Nephron progenitor cell (in vitro differentiated cells): Measurements from ENCODE around the gene EMP2.
"Not testable (repeated sequence)": the region's sequence is repeated elsewhere in the genome, so short reads cannot be mapped to it uniquely, and the experiment has no call there.

ENCODE experiments used
- DNase-seq: peaks from one replicate; pipeline ENCODE4 v3.0.0; 2021
- H3K27ac Mint-ChIP-seq: 2 replicates; pipeline ENCODE4 v1.8.0; 2021; ENCODE audit warnings: mild to moderate bottlenecking, moderate library complexity, mixed read lengths
- H3K27me3 Mint-ChIP-seq: 2 replicates; pipeline ENCODE4 v1.8.0; 2021; ENCODE audit warnings: mild to moderate bottlenecking, low read depth, mixed read lengths; ENCODE audit not compliant: poor library complexity
- H3K36me3 Mint-ChIP-seq: 2 replicates; pipeline ENCODE4 v1.8.0; 2021; ENCODE audit warnings: low read depth, mixed read lengths
- H3K4me1 Mint-ChIP-seq: 2 replicates; pipeline ENCODE4 v1.8.0; 2021; ENCODE audit warnings: mixed read lengths
- H3K4me3 Mint-ChIP-seq: 2 replicates; pipeline ENCODE4 v1.8.0; 2021; ENCODE audit warnings: mild to moderate bottlenecking, moderate library complexity, mixed read lengths
- H3K9me3 Mint-ChIP-seq: 2 replicates; pipeline ENCODE4 v1.8.0; 2021; ENCODE audit warnings: mild to moderate bottlenecking, moderate library complexity, mixed read lengths
- CTCF ChIP-seq: fragments of 200-600 bp; sonication (generic); IDR thresholded peaks from 2 replicates; pipeline ENCODE4 v1.5.0; 2021; ENCODE audit warnings: antibody characterized with exemption

EMP2 gene

GRCh38 chr16:10538583-10538982, 41.8 kb downstream of the EMP2 start:
- DNase-seq: no peak
- no peak for TF ChIP-seq CTCF
- no peak overlapping the region for H3K4me3 Mint-ChIP-seq
- no peaks in the 10 kb centered on the region for H3K9me3 Mint-ChIP-seq
- no peak overlapping the region for H3K27ac Mint-ChIP-seq
- peaks cover 3% of the 10 kb centered on the region for H3K27me3 Mint-ChIP-seq
- peaks cover 43% of the 10 kb centered on the region for H3K4me1 Mint-ChIP-seq
- H3K36me3 Mint-ChIP-seq: peaks cover 51% of the 10 kb centered on the region

GRCh38 chr16:10537946-10538345, 42.5 kb downstream of the EMP2 start:
- H3K27me3 Mint-ChIP-seq: peaks cover 3% of the 10 kb centered on the region
- H3K4me1 Mint-ChIP-seq: peaks cover 36% of the 10 kb centered on the region
- H3K4me3 Mint-ChIP-seq: no peak overlapping the region
- no peak for DNase-seq
- H3K36me3 Mint-ChIP-seq: peaks cover 44% of the 10 kb centered on the region
- H3K27ac Mint-ChIP-seq: no peak overlapping the region
- TF ChIP-seq CTCF: no peak
- no peaks in the 10 kb centered on the region for H3K9me3 Mint-ChIP-seq

DNA sequence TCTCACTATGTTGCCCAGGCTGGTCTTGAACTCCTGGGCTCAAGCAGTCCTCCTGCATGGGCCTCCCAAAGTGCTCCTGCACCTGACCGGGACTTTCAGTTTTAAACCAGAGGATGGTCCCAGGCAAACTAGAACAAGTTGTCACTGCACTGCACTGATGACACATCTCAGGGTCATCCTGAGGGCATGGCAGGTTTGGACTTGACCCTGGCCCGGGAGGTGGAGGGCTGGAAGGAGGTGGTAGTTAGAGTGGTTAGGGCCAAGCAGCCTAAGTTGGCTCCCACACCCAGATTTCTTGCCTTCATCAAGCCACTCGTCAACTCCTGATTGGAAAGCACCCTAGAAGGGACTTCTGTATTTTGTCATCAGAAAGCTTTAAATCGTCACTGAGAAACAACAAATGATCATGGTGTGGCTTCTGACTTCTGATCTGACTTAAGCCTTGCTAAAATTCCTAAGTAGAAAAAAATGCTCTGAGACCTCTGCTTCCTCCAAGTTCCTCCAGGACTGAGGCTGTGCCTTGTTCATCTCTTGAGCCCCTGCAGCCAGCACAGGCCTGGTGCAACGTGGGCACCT, 43.5 kb downstream of the EMP2 start:
- Mint-ChIP-seq H3K27ac (peak overlapping the region; percentile 69), H3K9me3 (no peaks in the 10 kb centered on the region), H3K4me1 (peaks cover 34% of the 10 kb centered on the region), H3K36me3 (peaks cover 42% of the 10 kb centered on the region), H3K4me3 (no peak overlapping the region), H3K27me3 (peaks cover 3% of the 10 kb centered on the region)
- no peak for TF ChIP-seq CTCF
- DNase-seq: no peak

DNA sequence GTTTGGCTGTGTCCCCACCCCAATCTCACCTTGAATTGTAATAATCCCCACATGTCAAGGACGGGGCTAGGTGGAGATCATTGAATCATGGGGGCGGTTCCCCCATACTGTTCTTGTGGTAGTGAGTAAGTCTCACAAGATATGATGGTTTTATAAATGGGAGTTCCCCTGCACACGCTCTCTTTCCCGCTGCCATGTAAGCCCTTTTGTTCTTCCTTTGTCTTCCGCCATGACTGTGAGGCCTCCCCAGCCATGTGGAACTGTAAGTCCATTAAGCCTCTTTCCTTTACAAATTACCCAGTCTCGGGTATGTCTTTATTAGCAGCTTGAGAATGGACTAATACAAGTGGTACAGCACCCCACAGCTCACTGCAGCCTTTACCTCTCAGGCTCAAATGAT, 44.1 kb downstream of the EMP2 start:
- H3K27ac Mint-ChIP-seq: peak overlapping the region; percentile 69
- H3K4me1 Mint-ChIP-seq: peaks cover 34% of the 10 kb centered on the region
- not testable (repeated sequence) for DNase-seq, H3K27me3 Mint-ChIP-seq, H3K4me3 Mint-ChIP-seq, H3K9me3 Mint-ChIP-seq
- peaks cover 36% of the 10 kb centered on the region for H3K36me3 Mint-ChIP-seq

DNA sequence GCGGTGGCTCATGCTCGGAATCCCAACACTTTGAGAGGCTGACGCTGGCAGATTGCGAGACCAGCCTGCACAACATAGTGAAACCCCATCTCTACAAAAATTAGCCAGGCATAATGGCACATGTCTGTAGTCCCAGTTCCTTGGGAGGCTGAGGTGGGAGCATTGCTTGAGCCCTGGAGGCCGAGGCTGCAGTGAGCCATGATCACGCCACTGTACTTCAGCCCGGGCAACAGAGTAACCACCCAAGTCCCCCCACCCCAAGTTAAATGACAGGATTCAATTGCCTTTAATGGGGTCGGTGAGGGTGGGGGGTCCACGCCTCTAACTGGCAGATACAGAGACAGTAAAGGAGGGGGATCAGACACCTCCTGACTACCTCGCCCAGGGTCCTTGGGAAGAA, 44.9 kb downstream of the EMP2 start:
- TF ChIP-seq CTCF: no peak
- H3K36me3 Mint-ChIP-seq: peaks cover 30% of the 10 kb centered on the region
- no peak overlapping the region for H3K27ac Mint-ChIP-seq

DNA sequence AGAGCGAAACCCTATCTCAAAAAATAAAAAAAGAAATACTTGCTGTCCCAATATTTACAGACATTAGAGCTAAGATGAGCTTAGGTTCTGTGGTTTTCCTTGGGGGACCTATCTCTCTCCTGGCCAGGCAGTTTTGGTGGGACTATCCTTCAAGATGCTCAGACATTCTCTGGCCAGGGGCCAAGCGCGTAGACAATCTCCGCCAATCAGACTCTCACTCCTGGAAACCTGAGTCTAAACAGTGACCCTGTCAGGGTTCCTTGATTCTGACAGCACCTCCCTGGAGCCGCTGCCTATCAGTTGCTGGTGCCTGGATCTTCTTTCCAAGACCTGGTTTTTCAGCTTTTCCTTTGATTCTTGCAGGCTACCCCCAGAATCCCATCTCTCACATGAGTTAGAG, 45.6 kb downstream of the EMP2 start:
- Mint-ChIP-seq H3K36me3 (peaks cover 29% of the 10 kb centered on the region), H3K27me3 (peaks cover 8% of the 10 kb centered on the region), H3K4me3 (no peak overlapping the region), H3K4me1 (peaks cover 34% of the 10 kb centered on the region), H3K27ac (peak overlapping the region; percentile 41), H3K9me3 (no peaks in the 10 kb centered on the region)
- DNase-seq: no peak
- no peak for TF ChIP-seq CTCF

More for the DNA sequence above, 44.9 kb downstream of the EMP2 start:
- Mint-ChIP-seq H3K9me3 (no peaks in the 10 kb centered on the region), H3K4me1 (peaks cover 34% of the 10 kb centered on the region), H3K27me3 (peaks cover 5% of the 10 kb centered on the region), H3K4me3 (no peak overlapping the region)
- DNase-seq: no peak

GRCh38 chr16:10533612-10534011, 46.8 kb downstream of the EMP2 start:
- DNase-seq, H3K4me3 Mint-ChIP-seq, H3K27me3 Mint-ChIP-seq, H3K9me3 Mint-ChIP-seq, H3K27ac Mint-ChIP-seq: not testable (repeated sequence)
- Mint-ChIP-seq H3K4me1 (peaks cover 24% of the 10 kb centered on the region), H3K36me3 (peaks cover 22% of the 10 kb centered on the region)
